Cardiac muscle cell (in vitro differentiated cells and primary cell): ENCODE results near the gene NFAT5. TPM values are rescaled to one million over a fixed set of nuclear protein-coding genes. Genes with fewer than 3 reads are reported as not detected.
A peak's percentile ranks its signal among the peaks of the same experiment; 100 is the strongest.

Source experiments
- DNase-seq, 2 donors: peaks; one replicate each; pipeline versions ENCODE4 v3.0.0 to v3.0.0-alpha.2; 2010 to 2017; ENCODE audit warnings: low read depth in 1 of 2, low spot score in 1 of 2
- H3K27ac ChIP-seq: fragments of 200-600 bp; sonication (generic); 2 replicates; pipeline ENCODE4 v1.5.1; 2016
- H3K27me3 ChIP-seq: fragments of 200-600 bp; sonication (generic); 2 replicates; pipeline ENCODE4 v1.6.0; 2016; ENCODE audit warnings: control low read depth
- H3K36me3 ChIP-seq: fragments of 200-600 bp; sonication (generic); 2 replicates; pipeline ENCODE4 v1.5.1; 2016; ENCODE audit warnings: control low read depth
- H3K4me1 ChIP-seq: fragments of 200-600 bp; sonication (generic); 2 replicates; pipeline ENCODE4 v1.8.1; 2017; ENCODE audit warnings: low read depth, mild to moderate bottlenecking, mixed run types
- H3K4me3 ChIP-seq: fragments of 200-600 bp; sonication (generic); 2 replicates; pipeline ENCODE4 v1.5.1; 2016; ENCODE audit warnings: mild to moderate bottlenecking
- H3K9me3 ChIP-seq: fragments of 200-600 bp; sonication (generic); 2 replicates; pipeline ENCODE4 v1.5.1; 2017; ENCODE audit warnings: low read depth, mild to moderate bottlenecking, control low read depth
- polyA plus RNA-seq: library from polyadenylated mRNA; unstranded; fragments of >200 nt; fragmentation: Nextera tagmentation; extraction: Ambion mirVana; gene quantifications from 2 replicates; pipeline ENCODE4 v1.2.1, GENCODE V29; 2016
- total RNA-seq: library from RNA; depleted of rRNA; stranded (reverse); fragments of >200 nt; gene quantifications from 2 replicates; pipeline ENCODE4 v1.2.3, GENCODE V29; 2016
- TF ChIP-seq, protein P1 (sequence below): IDR thresholded peaks from 2 replicates; pipeline ENCODE4 v1.5.1; 2012; ENCODE audit warnings: low read depth, mild to moderate bottlenecking, low read length

NFAT5 gene
- total and polyA plus RNA-seq, 2 experiments from 2014 or later = 6.2 to 15.9 TPM

DNA sequence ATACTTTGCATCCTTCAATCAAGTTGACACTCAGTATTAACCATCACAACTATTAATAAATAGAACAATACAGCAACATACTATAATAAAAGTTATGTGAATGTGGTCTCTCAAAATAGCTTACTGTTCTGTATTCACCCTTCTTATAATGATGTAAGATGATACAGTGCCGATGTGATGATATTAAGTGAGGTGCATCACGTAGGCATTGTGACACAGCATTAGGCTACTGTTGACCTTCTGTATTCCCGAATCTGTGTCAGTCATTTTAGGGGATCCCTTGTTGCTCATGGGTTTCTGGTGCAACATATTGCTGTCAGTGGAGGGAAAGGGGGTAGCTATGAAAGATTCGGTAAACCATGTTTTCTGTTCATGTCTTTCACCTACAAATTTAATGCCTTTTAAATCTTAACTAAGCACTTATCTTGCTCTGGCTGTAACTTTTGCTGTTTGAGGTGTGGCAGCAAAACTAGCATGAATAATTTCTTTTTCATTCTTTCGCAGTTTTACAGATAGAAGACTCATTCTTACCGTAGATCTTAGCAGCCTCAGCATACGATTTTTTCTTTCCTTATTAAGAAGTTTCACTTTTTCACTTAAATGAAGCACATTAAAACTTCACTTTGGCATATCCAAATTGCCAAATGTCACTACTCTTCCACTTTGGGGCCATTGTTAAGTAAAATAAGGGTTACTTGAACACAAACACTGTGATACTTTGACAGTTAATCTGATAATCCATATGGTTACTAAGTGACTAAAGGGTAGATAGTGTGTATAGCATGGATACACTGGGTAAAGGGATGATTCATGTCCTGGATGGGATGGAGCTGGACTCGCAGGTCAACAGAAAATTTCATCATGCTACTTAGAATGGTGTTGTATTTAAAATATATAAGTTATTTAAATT, 29.6 kb downstream of the NFAT5 start:
- no peak overlapping the region for H3K4me3 ChIP-seq
- peaks cover 2% of the 10 kb centered on the region for H3K4me1 ChIP-seq
- TF ChIP-seq, protein P1, sequence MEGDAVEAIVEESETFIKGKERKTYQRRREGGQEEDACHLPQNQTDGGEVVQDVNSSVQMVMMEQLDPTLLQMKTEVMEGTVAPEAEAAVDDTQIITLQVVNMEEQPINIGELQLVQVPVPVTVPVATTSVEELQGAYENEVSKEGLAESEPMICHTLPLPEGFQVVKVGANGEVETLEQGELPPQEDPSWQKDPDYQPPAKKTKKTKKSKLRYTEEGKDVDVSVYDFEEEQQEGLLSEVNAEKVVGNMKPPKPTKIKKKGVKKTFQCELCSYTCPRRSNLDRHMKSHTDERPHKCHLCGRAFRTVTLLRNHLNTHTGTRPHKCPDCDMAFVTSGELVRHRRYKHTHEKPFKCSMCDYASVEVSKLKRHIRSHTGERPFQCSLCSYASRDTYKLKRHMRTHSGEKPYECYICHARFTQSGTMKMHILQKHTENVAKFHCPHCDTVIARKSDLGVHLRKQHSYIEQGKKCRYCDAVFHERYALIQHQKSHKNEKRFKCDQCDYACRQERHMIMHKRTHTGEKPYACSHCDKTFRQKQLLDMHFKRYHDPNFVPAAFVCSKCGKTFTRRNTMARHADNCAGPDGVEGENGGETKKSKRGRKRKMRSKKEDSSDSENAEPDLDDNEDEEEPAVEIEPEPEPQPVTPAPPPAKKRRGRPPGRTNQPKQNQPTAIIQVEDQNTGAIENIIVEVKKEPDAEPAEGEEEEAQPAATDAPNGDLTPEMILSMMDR = no peak
- H3K27ac ChIP-seq = no peak overlapping the region
- no peaks in the 10 kb centered on the region for H3K36me3 ChIP-seq
- peak in 1 of 2 donors; percentile 72 for DNase-seq
- H3K27me3 ChIP-seq = no peaks in the 10 kb centered on the region
- no peaks in the 10 kb centered on the region for H3K9me3 ChIP-seq

DNA sequence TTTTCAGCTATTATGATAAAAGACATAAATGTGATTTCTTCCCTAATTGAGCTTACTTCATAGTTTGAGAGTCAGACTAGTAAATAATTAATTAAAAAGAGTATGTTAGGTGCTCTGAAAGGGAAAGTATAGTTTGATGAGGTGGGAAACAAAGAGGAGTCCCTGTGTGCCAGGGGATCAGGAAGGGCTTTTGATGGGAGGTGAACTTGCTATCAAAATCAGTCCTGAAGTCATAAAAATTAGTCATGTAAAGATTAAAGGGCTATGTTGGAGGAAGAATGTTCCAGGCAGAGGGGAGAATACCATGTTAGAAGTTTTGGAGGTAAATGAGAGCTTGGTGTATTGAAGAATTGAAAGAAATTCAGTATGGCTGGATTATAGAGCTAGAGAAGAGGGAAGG, 31.0 kb downstream of the NFAT5 start:
- TF ChIP-seq, protein P1 = no peak

DNA sequence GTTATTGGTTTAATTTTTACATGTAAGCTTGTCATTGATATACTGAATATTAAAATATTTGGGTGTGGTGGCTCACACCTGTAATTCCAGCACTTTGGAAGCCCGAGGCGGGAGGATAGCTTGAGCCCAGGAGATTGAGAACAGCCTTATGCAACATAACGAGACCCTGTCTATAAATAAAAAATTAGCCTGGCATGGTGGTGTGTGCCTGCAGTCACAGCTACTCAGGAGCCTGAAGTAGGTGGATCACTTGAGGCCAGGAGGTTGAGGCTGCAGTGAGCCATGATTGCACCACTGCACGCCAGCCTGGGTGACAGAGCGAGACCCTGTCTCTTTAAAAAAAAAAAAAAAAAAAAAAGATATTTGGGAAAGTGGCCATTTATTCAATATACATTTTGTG, 32.3 kb downstream of the NFAT5 start:
- TF ChIP-seq, protein P1 = no peak
- no peaks in the 10 kb centered on the region for H3K36me3 ChIP-seq

More for the DNA sequence above, 31.0 kb downstream of the NFAT5 start:
- Histone ChIP-seq H3K36me3 (no peaks in the 10 kb centered on the region), H3K4me1 (no peaks in the 10 kb centered on the region), H3K27me3 (no peaks in the 10 kb centered on the region), H3K27ac (no peak overlapping the region), H3K4me3 (no peak overlapping the region), H3K9me3 (no peaks in the 10 kb centered on the region)
- DNase-seq = no peak

DNA sequence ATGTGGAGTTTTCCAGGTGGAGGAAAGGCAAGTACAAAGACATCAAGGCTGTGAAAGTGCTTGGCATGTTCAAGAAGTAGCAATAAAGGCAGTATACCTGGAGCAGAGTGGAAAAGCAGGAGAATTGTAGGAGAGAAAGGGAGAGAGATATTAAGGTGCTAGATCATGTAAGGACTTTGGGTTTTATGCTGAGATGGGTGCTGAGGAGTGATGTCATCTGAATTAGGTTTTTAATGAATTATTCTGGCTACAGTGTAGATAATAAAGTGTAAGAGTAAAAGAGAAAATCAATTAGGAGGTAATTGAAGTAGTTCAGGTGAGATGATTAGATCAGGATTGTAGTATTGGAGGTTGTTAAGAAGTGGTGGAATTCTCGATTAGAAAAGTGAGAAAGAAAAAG, 34.0 kb downstream of the NFAT5 start:
- H3K9me3 ChIP-seq = no peaks in the 10 kb centered on the region
- no peak overlapping the region for H3K27ac ChIP-seq
- DNase-seq = no peak
- H3K4me1 ChIP-seq = no peaks in the 10 kb centered on the region
- H3K36me3 ChIP-seq = no peaks in the 10 kb centered on the region
- no peaks in the 10 kb centered on the region for H3K27me3 ChIP-seq
- no peak overlapping the region for H3K4me3 ChIP-seq
- TF ChIP-seq, protein P1 = no peak

More for the DNA sequence above, 32.3 kb downstream of the NFAT5 start:
- DNase-seq = no peak
- no peak overlapping the region for H3K4me3 ChIP-seq
- H3K9me3 ChIP-seq = no peaks in the 10 kb centered on the region
- H3K27me3 ChIP-seq = no peaks in the 10 kb centered on the region
- no peaks in the 10 kb centered on the region for H3K4me1 ChIP-seq
- H3K27ac ChIP-seq = no peak overlapping the region

DNA sequence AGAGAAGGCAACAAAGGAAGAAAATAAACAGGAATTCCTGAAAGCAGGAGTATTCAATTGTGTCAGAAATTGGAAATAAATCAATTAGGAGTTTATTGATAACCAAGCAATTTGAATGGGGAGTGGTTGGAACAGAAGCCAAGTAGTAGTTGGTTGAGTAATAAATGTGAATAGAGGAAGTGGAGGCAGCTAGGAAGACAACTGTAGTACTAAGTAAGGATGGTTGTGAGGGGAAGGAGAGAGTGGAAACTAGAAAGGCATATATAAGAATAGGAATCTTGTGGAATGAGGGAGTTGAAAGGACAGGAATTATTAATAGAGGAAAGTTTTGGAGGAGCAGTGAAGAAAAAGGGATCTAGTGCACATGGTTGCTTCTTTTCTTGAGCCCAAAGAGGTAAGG, 34.4 kb downstream of the NFAT5 start:
- H3K27ac ChIP-seq = no peak overlapping the region
- no peak overlapping the region for H3K4me3 ChIP-seq

More for the DNA sequence above, 34.4 kb downstream of the NFAT5 start:
- TF ChIP-seq, protein P1 = no peak
- no peaks in the 10 kb centered on the region for H3K4me1 ChIP-seq
- no peaks in the 10 kb centered on the region for H3K36me3 ChIP-seq
- no peaks in the 10 kb centered on the region for H3K9me3 ChIP-seq
- H3K27me3 ChIP-seq = no peaks in the 10 kb centered on the region
- DNase-seq = no peak
